H9 (cell line): ENCODE results near the gene ARSG. TPM values are rescaled to one million over a fixed set of nuclear protein-coding genes. Genes with fewer than 3 reads are reported as not detected.

Source experiments
- DNase-seq: peaks from one replicate; pipeline ENCODE4 v3.0.0-alpha.2; 2017
- H2AFZ ChIP-seq: one replicate; pipeline ENCODE4 v1.6.1; 2013; ENCODE audit warnings: mild to moderate bottlenecking, low read length, control low read depth, moderate library complexity
- H2AK5ac ChIP-seq: 2 replicates; pipeline ENCODE4 v1.6.1; 2013; ENCODE audit warnings: low read length, control low read depth, mixed read lengths; ENCODE audit not compliant: insufficient read length
- H2BK120ac ChIP-seq: one replicate; pipeline ENCODE4 v1.6.1; 2013; ENCODE audit warnings: low read depth, mild to moderate bottlenecking, low read length, control low read depth, inconsistent platforms; ENCODE audit not compliant: poor library complexity, severe bottlenecking
- H2BK12ac ChIP-seq: 2 replicates; pipeline ENCODE4 v1.6.1; 2013; ENCODE audit warnings: low read length, control low read depth, mixed read lengths, low read depth; ENCODE audit not compliant: insufficient read length
- H2BK15ac ChIP-seq: 2 replicates; pipeline ENCODE4 v1.6.1; 2013; ENCODE audit warnings: low read depth, low read length, control low read depth
- H2BK20ac ChIP-seq: one replicate; pipeline ENCODE4 v1.6.1; 2013; ENCODE audit warnings: low read depth, mild to moderate bottlenecking, low read length, control low read depth, inconsistent platforms; ENCODE audit not compliant: poor library complexity, severe bottlenecking
- H2BK5ac ChIP-seq: 2 replicates; pipeline ENCODE4 v1.6.1; 2013; ENCODE audit warnings: low read length, control low read depth, mixed read lengths; ENCODE audit not compliant: insufficient read length
- H3K14ac ChIP-seq: 2 replicates; pipeline ENCODE4 v1.6.1; 2013; ENCODE audit warnings: low read length, control low read depth; ENCODE audit not compliant: insufficient read depth
- H3K18ac ChIP-seq: 2 replicates; pipeline ENCODE4 v1.6.1; 2013; ENCODE audit warnings: low read depth, mild to moderate bottlenecking, mixed read lengths, low read length, control low read depth; ENCODE audit not compliant: insufficient read length
- H3K23ac ChIP-seq: 2 replicates; pipeline ENCODE4 v1.6.1; 2013; ENCODE audit warnings: low read length, control low read depth, mixed read lengths, low read depth; ENCODE audit not compliant: insufficient read length
- H3K23me2 ChIP-seq: 2 replicates; pipeline ENCODE4 v1.6.1; 2013; ENCODE audit warnings: low read depth, mild to moderate bottlenecking, mixed read lengths, low read length, control low read depth; ENCODE audit not compliant: insufficient read length, poor library complexity, severe bottlenecking
- H3K27ac ChIP-seq: 2 replicates; pipeline ENCODE4 v1.5.1; 2013; ENCODE audit warnings: low read length, control low read depth, mixed read lengths, low read depth; ENCODE audit not compliant: insufficient read length
- H3K27me3 ChIP-seq: 2 replicates; pipeline ENCODE4 v1.6.1; 2013; ENCODE audit warnings: low read length, control low read depth, inconsistent platforms; ENCODE audit not compliant: insufficient read depth
- H3K4ac ChIP-seq: 2 replicates; pipeline ENCODE4 v1.6.1; 2013; ENCODE audit warnings: low read depth, mild to moderate bottlenecking, control low read depth, inconsistent platforms, low read length, moderate library complexity
- H3K4me1 ChIP-seq: 2 replicates; pipeline ENCODE4 v1.6.1; 2013; ENCODE audit warnings: low read length, control low read depth, inconsistent platforms; ENCODE audit not compliant: insufficient read depth
- H3K4me2 ChIP-seq: 2 replicates; pipeline ENCODE4 v1.6.1; 2013; ENCODE audit warnings: low read length, control low read depth, mixed read lengths; ENCODE audit not compliant: insufficient read length, insufficient read depth
- H3K56ac ChIP-seq: 2 replicates; pipeline ENCODE4 v1.6.1; 2013; ENCODE audit warnings: low read depth, mild to moderate bottlenecking, mixed read lengths, low read length, control low read depth; ENCODE audit not compliant: insufficient read length
- H3K79me1 ChIP-seq: 2 replicates; pipeline ENCODE4 v1.6.1; 2013; ENCODE audit warnings: low read depth, mild to moderate bottlenecking, moderate library complexity, low read length, control low read depth, inconsistent platforms; ENCODE audit not compliant: insufficient read depth, poor library complexity, severe bottlenecking
- H3K79me2 ChIP-seq: 2 replicates; pipeline ENCODE4 v1.6.1; 2013; ENCODE audit warnings: low read length, control low read depth, inconsistent platforms; ENCODE audit not compliant: insufficient read depth
- H3K9ac ChIP-seq: 2 replicates; pipeline ENCODE4 v1.6.1; 2013; ENCODE audit warnings: low read length, control low read depth, mixed read lengths; ENCODE audit not compliant: insufficient read length; ENCODE audit errors: extremely low read depth
- H3K9me3 ChIP-seq: one replicate; pipeline ENCODE4 v1.6.1; 2013; ENCODE audit warnings: low read depth, low read length, inconsistent platforms; ENCODE audit not compliant: control insufficient read depth
- H3T11ph ChIP-seq: one replicate; pipeline ENCODE4 v1.6.1; 2013; ENCODE audit warnings: mild to moderate bottlenecking, low read length, control low read depth, inconsistent platforms
- H4K20me1 ChIP-seq: one replicate; pipeline ENCODE4 v1.6.1; 2013; ENCODE audit not compliant: control insufficient read depth, insufficient read length, insufficient read depth
- H4K5ac ChIP-seq: 2 replicates; pipeline ENCODE4 v1.6.1; 2013; ENCODE audit warnings: low read depth, mild to moderate bottlenecking, mixed read lengths, low read length, control low read depth; ENCODE audit not compliant: insufficient read length
- H4K8ac ChIP-seq: replicated peaks from 2 replicates; pipeline ENCODE4 v1.6.1; 2013; ENCODE audit warnings: low read length, control low read depth, mixed read lengths, low read depth; ENCODE audit not compliant: insufficient read length
- H4K91ac ChIP-seq: 2 replicates; pipeline ENCODE4 v1.6.1; 2013; ENCODE audit warnings: low read depth, mild to moderate bottlenecking, moderate library complexity, mixed read lengths, low read length, control low read depth; ENCODE audit not compliant: insufficient read length
- H3K27ac Mint-ChIP-seq, 3 experiments: 2 replicates in 2 of 3; 3 replicates in 1 of 3; pipeline ENCODE4 v1.8.0; 2020 to 2021; ENCODE audit warnings: mixed read lengths in 3 of 3, mild to moderate bottlenecking in 1 of 3, moderate library complexity in 1 of 3
- H3K27me3 Mint-ChIP-seq: 2 replicates; pipeline ENCODE4 v1.8.0; 2021; ENCODE audit warnings: low read depth, mild to moderate bottlenecking, moderate library complexity, mixed read lengths
- H3K36me3 Mint-ChIP-seq, 3 experiments: 2 replicates in 2 of 3; 3 replicates in 1 of 3; pipeline ENCODE4 v1.8.0; 2020 to 2021; ENCODE audit warnings: low read depth in 3 of 3, mixed read lengths in 3 of 3; ENCODE audit not compliant: insufficient read depth in 1 of 3
- H3K4me1 Mint-ChIP-seq, 2 experiments: 2 replicates each; pipeline ENCODE4 v1.8.0; 2020; ENCODE audit warnings: mixed read lengths in 2 of 2
- H3K4me3 Mint-ChIP-seq, 2 experiments: 2 replicates in 1 of 2; 3 replicates in 1 of 2; pipeline ENCODE4 v1.8.0; 2020 to 2021; ENCODE audit warnings: mild to moderate bottlenecking in 2 of 2, mixed read lengths in 2 of 2, moderate library complexity in 1 of 2
- H3K9me3 Mint-ChIP-seq, 2 experiments: 2 replicates in 1 of 2; 3 replicates in 1 of 2; pipeline ENCODE4 v1.8.0; 2020; ENCODE audit warnings: mild to moderate bottlenecking in 2 of 2, mixed read lengths in 2 of 2, moderate library complexity in 1 of 2
- WGBS: extraction: QIAGEN DNeasy Blood & Tissue Kit; methylation state at CpG from one replicate; pipeline ENCODE4 v1.1.7; 2013; ENCODE audit warnings: missing lambda C conversion rate, low lambda C conversion rate, mixed read lengths; ENCODE audit not compliant: insufficient read length; ENCODE audit errors: extremely low coverage; 5-methylcytosine and 5-hydroxymethylcytosine counted together
- total RNA-seq: library from RNA; stranded (reverse); gene quantifications from 2 replicates; pipeline ENCODE4 v1.2.1, GENCODE V29; 2021
- TF ChIP-seq, protein P1 (sequence below): fragments of 200-600 bp; sonication (generic); conservative IDR thresholded peaks from 3 replicates; pipeline ENCODE4 v1.8.0; 2021; ENCODE audit warnings: antibody characterized with exemption, mild to moderate bottlenecking

ARSG gene
- total RNA-seq, 1 experiment from 2014 or later: 3.6 TPM

DNA sequence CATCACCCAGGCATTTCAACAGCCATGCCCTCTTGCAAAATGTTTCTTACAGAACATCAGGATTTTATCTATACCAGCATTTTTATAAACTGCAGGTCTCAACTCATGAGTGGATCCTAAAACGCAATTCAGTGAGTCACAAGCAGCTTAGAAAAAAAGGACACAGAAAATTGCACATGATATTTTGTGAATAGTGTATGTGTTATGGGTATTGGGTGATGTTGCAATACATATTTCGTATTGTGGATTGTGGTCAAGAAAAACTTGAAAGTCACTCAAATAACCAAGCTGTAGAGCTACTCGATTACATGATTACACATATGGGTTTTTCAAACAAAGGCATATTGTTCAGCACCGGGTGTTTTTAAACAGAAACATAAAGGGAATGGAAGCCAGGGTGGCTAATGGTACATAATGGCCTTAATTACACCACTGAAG is 164.6 kb downstream of the ARSG start:
- Histone ChIP-seq H2AFZ (no peak overlapping the region), H3K4ac (no peak overlapping the region), H3K23me2 (peaks cover 3% of the 10 kb centered on the region), H2AK5ac (no peak overlapping the region), H2BK120ac (no peak overlapping the region), H2BK5ac (no peak overlapping the region), H3K56ac (no peak overlapping the region), H3T11ph (no peak overlapping the region), H4K5ac (no peak overlapping the region), H3K27ac (no peak overlapping the region), H4K91ac (no peak overlapping the region), H4K8ac (no peak overlapping the region), H2BK12ac (no peak overlapping the region), H3K18ac (no peak overlapping the region), H2BK15ac (no peak overlapping the region), H3K14ac (no peak overlapping the region), H2BK20ac (no peak overlapping the region), H3K23ac (no peak overlapping the region), H3K9me3 (no peaks in the 10 kb centered on the region), H3K79me1 (no peaks in the 10 kb centered on the region), H3K4me2 (peak overlapping the region; percentile 74), H4K20me1 (no peaks in the 10 kb centered on the region), H3K27me3 (no peaks in the 10 kb centered on the region), H3K79me2 (no peaks in the 10 kb centered on the region), H3K4me1 (peaks cover 2% of the 10 kb centered on the region; the same call in 1 of the 2 replicates), H3K9ac (peak overlapping the region; percentile 42)
- Mint-ChIP-seq H3K27me3 (peaks cover 3% of the 10 kb centered on the region; the same call in 1 of the 2 replicates), H3K27ac (peak overlapping the region in 1 of 3 experiments; percentile 98; a peak in 1 of 7 replicates), H3K9me3 (no peaks in the 10 kb centered on the region), H3K36me3 (peaks cover 0 to 5% (median 4%) of the 10 kb centered on the region in 3 experiments; a peak in 4 of 7 replicates), H3K4me1 (peaks cover 25 to 26% of the 10 kb centered on the region in 2 experiments), H3K4me3 (peak overlapping the region; percentile 94 to 99)
- TF ChIP-seq, protein P1, sequence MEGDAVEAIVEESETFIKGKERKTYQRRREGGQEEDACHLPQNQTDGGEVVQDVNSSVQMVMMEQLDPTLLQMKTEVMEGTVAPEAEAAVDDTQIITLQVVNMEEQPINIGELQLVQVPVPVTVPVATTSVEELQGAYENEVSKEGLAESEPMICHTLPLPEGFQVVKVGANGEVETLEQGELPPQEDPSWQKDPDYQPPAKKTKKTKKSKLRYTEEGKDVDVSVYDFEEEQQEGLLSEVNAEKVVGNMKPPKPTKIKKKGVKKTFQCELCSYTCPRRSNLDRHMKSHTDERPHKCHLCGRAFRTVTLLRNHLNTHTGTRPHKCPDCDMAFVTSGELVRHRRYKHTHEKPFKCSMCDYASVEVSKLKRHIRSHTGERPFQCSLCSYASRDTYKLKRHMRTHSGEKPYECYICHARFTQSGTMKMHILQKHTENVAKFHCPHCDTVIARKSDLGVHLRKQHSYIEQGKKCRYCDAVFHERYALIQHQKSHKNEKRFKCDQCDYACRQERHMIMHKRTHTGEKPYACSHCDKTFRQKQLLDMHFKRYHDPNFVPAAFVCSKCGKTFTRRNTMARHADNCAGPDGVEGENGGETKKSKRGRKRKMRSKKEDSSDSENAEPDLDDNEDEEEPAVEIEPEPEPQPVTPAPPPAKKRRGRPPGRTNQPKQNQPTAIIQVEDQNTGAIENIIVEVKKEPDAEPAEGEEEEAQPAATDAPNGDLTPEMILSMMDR: no peak
- WGBS: 100% methylated on average over 1 of the region's 4 CpGs
- DNase-seq: no peak
